ENCODE data around the gene SERPINA4. TPM values are rescaled to one million over a fixed set of nuclear protein-coding genes. Genes with fewer than 3 reads are reported as not detected.
A peak's percentile ranks its signal among the peaks of the same experiment; 100 is the strongest.

The SERPINA4 gene
- total RNA-seq, 1 experiment from 2014 or later = not detected

DNA sequence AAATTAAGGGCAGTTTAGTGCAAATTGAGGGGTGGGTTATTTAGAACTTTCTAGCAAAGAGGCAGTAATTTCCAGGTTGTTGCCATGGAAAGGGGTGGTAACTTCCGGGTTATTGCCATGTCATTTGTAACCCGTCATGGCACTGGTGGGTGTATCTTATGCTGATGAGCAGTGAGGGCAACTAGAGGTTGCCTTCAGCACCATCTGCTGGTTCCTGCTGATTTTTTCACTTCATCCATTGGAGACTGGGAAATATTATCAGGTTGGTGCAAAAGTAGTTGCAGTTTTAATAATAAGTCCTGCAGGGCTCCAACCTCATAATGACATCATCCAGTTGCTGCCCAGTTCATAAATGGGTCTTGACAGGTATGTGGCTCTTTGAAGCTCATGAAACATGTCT, 24.4 kb upstream of the SERPINA4 start:
- no peak overlapping the region for H2AK5ac ChIP-seq (ENCODE audit: insufficient read length, low read length)
- H3K4me1 Mint-ChIP-seq = peaks cover 8 to 13% of the 10 kb centered on the region in 2 experiments
- H3K4me3 Mint-ChIP-seq = no peak overlapping the region
- TF ChIP-seq, protein P1, sequence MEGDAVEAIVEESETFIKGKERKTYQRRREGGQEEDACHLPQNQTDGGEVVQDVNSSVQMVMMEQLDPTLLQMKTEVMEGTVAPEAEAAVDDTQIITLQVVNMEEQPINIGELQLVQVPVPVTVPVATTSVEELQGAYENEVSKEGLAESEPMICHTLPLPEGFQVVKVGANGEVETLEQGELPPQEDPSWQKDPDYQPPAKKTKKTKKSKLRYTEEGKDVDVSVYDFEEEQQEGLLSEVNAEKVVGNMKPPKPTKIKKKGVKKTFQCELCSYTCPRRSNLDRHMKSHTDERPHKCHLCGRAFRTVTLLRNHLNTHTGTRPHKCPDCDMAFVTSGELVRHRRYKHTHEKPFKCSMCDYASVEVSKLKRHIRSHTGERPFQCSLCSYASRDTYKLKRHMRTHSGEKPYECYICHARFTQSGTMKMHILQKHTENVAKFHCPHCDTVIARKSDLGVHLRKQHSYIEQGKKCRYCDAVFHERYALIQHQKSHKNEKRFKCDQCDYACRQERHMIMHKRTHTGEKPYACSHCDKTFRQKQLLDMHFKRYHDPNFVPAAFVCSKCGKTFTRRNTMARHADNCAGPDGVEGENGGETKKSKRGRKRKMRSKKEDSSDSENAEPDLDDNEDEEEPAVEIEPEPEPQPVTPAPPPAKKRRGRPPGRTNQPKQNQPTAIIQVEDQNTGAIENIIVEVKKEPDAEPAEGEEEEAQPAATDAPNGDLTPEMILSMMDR (conservative IDR thresholded peaks at IDR 0.05) = peak; percentile 56
- no peaks in the 10 kb centered on the region for H3K79me1 ChIP-seq (ENCODE audit: insufficient read depth, low read depth, low read length, poor library complexity, severe bottlenecking)
- H3K79me2 ChIP-seq (ENCODE audit: insufficient read depth, low read length) = no peaks in the 10 kb centered on the region
- no peak overlapping the region for H2BK12ac ChIP-seq (ENCODE audit: insufficient read length, low read depth, low read length)
- no peak overlapping the region for H3K9ac ChIP-seq (ENCODE audit: extremely low read depth, insufficient read length, low read length)
- DNase-seq = no peak
- no peaks in the 10 kb centered on the region for H3K4me1 ChIP-seq (ENCODE audit: insufficient read depth, low read length)
- no peak overlapping the region for H3K56ac ChIP-seq (ENCODE audit: insufficient read length, low read depth, low read length)
- no peak overlapping the region for H3K4ac ChIP-seq (ENCODE audit: low read depth, low read length)
- no peak overlapping the region for H2BK5ac ChIP-seq (ENCODE audit: insufficient read length, low read length)
- H3K14ac ChIP-seq (ENCODE audit: insufficient read depth, low read length) = no peak overlapping the region
- H2BK15ac ChIP-seq (ENCODE audit: low read depth, low read length) = no peak overlapping the region
- no peak overlapping the region for H3K18ac ChIP-seq (ENCODE audit: insufficient read length, low read depth, low read length)
- H3K23ac ChIP-seq (ENCODE audit: insufficient read length, low read depth, low read length) = no peak overlapping the region
- H3K23me2 ChIP-seq (ENCODE audit: insufficient read length, low read depth, low read length, poor library complexity, severe bottlenecking) = no peaks in the 10 kb centered on the region
- no peak overlapping the region for H4K91ac ChIP-seq (ENCODE audit: insufficient read length, low read depth, low read length)
- H3T11ph ChIP-seq (ENCODE audit: low read length) = no peak overlapping the region
- no peak overlapping the region for H4K5ac ChIP-seq (ENCODE audit: insufficient read length, low read depth, low read length)
- peaks cover 5% of the 10 kb centered on the region; the same call in 1 of the 2 replicates for H3K27me3 Mint-ChIP-seq (ENCODE audit: low read depth)
- H3K36me3 Mint-ChIP-seq (ENCODE audit: insufficient read depth in 1 of 3, low read depth in 3 of 3) = no peaks in the 10 kb centered on the region
- 0 out of 7 replicates have a peak overlapping the region, but pooled peaks of 1 of the 3 experiments have one; percentile 4 for H3K27ac Mint-ChIP-seq
- no peaks in the 10 kb centered on the region for H3K9me3 Mint-ChIP-seq
- no peaks in the 10 kb centered on the region for H3K9me3 ChIP-seq (ENCODE audit: control insufficient read depth, low read depth, low read length)
- H3K27me3 ChIP-seq (ENCODE audit: insufficient read depth, low read length) = no peaks in the 10 kb centered on the region
- no peak overlapping the region for H2BK120ac ChIP-seq (ENCODE audit: low read depth, low read length, poor library complexity, severe bottlenecking)
- no peaks in the 10 kb centered on the region for H4K20me1 ChIP-seq (ENCODE audit: control insufficient read depth, insufficient read depth, insufficient read length)
- no peak overlapping the region for H3K27ac ChIP-seq (ENCODE audit: insufficient read length, low read depth, low read length)
- H4K8ac ChIP-seq (replicated peaks; ENCODE audit: insufficient read length, low read depth, low read length) = no peak overlapping the region
- no peak overlapping the region for H2BK20ac ChIP-seq (ENCODE audit: low read depth, low read length, poor library complexity, severe bottlenecking)
- H2AFZ ChIP-seq (ENCODE audit: low read length) = no peak overlapping the region
- H3K4me2 ChIP-seq (ENCODE audit: insufficient read depth, insufficient read length, low read length) = no peak overlapping the region
- WGBS (ENCODE audit: extremely low coverage, insufficient read length, low lambda C conversion rate) = no CpG with 5 or more reads among the region's 2 CpGs

All from H9 (cell line).